ENCODE data around the gene TBX10.
"Not testable (repeated sequence)": the region's sequence is repeated elsewhere in the genome, so short reads cannot be mapped to it uniquely, and the experiment has no call there.

TBX10 gene

DNA sequence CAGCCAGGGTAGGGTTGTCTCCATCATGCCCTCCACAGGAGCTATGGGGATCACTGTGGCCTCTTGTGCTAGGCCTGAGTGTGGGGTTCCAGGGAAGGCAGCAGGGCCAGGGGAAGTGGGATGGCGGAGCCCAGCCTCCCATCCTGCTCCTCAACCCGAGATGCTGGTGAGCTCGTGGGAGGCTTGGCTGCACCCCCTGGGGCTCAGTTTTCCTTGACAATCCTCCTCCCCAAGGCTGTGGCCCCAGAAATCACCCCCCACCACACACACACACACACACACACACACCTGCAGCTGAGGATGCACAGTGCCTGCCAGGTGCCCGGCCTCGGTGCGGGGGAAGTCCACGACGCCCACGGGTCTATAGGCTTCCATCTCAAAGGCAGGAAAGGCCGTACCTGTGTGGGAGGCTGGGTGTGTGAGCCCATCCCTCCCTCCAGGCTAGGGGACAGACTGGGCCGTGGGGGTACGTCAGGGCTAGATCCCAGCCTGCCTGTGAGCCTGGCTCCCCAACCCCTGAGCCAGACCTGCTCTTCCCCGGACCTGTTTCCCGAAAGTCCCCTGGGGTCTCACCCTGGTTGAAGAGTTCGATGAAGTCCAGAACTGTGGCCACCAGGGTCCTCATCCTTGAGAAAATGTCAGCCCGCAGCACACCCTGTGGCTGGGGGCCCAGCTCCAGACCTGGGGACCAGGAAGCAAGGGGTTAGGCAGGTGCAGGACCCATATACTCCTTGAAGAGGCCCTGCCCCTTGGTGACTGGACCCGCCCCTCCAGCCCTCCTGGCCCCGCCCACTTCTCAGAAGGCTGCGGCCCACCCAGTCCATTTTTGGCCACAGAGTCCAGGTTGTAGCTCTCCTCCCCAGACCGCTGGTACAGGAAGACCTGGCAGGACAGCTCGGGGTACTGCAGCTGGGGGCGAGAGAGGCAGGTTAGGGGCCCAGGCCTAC is 5.2 kb upstream of the TBX10 start:
- DNase-seq, result no peak

DNA sequence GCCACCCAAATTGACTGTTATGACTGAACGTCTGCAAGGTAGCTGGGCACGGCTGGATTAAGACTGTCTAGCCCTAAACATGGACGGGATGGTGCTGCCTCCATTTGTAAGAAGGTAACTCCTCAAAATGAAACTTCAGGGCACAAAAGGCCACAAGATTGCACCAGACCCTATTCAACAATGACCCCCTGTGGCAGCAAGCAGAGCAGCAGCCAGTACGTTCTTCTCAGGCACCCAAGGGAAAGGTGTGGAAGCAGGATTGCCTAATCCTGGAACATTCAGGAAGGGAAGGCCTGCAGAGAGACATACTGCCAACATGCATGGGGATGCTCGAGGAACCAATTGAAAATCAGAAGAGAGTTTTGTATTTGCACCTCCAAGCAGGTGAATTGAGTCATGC is 4.5 kb upstream of the TBX10 start:
- no peak for DNase-seq

DNA sequence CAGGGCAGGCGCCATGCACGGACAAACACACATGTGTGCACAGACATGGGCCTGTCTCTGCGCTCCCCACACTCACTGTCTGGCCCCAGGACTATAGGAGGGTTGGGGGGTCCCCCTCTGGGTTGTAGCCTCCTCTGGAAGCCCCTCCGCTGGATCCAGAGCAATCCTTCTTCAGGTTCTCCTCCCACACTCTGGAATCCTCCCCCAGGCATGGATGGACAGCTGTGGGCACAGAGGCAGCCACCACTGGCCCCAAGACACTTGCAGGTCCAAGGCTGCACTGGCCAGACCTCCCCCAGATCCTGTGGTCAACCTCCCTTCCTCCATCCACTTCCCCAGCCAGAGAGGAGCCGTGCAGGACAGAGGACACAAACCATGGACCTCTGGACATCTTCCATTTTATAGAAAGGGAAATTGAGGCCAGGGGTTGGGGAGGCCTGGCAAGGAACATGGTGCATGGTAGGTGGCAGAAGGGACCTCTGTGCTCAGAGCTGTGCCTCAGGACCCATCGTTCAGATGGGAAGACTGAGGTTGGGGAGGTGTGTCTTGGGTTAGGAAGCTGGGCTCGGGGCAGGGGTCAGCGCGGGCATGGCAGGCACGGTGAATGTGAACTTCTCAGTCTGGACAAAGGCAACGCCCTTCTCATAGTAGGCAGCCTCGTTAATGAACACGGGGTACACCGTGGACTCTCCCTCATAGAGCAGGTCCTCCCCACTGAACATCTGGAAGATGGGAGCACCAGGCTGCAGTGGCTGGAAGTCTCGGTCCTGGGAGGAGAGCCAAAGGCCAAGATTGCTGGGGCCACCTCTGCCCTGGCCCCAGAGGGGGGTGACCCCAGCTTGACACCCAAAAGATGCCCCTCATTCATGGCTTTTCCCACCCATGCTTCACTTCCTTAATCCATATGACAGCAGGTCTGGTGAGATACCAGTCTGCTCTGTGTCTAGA is 2.9 kb upstream of the TBX10 start:
- DNase-seq, result no peak

DNA sequence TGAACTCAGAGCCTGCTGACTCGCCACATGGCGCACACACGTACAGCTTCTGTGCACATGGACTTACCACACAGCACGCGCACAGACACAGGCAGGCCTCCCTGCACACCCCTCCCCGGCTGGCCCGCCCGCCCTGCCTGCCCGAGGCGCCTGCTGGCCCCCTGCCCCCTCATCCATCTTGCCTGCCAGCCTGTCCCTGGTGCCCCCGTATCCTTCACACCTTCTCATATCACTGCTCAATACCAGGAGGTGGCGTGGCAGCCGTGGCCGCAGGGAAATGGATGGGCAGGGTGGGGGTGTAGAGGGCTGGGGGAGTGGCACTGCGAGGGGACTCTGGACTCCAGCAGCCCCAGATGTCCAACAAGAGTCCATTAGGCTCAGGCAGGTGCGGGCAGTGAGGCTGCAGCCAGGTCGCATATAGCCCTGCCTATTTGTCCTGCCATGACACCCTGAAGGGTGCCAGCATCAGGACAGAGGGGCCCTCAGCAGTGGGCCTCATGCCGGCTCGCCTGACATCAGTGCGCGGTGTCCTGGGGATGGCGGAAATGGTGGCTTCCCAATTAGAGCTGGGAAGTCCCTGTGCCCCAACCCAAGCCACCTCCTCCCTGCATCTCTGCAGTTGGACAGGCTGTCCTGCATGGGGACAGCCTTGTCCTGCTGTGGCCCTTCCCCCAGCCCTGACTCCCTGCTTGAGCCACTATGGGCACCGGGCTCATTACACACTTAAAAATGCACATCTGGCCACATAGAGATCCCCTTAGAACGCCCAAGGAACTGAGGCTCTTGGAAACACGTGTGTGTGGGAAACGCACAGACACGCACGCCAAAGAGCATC is 2.0 kb upstream of the TBX10 start:
- DNase-seq, result no peak

DNA sequence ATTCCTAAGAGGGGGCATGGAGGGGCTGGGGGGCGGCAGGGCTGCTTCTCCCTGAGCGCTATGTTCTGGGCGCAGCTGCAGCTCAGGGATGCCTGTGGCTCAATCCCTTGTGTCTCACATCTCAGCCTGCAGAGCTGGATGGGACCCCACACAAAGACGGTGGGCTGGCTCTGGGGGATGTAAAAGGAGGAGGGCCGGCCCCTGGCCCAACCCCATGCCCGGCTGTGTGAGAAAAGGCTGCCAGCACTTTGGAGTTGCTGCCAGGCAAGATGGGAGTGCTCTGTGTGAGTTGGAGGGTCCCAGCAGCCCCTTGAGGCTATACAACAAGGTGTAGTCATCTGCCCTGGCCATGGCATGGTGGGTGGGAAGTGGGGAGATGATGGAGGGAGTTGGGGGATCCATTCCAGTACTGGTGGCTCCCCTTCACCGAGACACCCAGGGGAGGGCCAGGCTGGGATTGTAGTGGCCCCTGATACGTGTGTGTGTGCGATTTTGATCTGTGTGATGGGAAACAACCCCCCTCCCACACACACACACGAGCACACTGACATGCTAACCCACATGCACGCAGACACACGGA is 1.3 kb upstream of the TBX10 start:
- no peak for DNase-seq

DNA sequence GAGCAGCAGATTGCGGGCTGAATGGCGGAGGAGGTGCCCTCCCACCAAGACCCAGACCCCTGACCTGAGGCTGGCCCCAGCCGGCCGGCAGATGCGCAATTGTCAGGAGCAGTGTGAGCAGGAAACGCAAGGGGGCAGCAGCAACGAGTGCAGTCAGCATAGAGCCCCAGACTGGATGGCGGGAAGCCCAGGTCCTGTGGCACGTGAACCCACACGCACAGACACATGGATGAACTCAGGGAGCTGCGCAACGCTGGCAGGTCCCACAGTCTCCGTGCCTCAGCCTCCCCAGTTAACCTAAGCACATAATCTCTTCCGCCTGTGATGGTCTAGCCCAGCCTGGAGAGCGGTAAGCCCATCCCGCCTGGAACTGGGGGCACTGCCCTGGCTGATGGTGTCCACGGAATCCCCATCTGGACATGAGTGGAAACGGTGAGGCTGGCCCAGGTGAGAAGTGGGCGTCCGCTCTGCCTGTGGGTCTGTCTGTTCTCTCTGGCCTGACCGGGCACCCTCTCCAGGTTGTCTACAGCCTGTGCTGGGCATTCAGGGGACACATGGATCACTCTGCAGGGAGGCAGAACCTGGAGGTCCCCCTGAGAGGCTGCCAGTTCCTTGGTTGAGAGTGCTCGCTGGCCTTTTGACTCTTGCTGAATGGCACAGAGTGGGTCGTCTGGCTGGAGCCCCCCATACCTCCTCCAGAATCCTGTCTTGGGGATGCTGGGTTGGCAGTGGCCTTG is 626 bp upstream of the TBX10 start:
- DNase-seq, result peak; percentile 74

DNA sequence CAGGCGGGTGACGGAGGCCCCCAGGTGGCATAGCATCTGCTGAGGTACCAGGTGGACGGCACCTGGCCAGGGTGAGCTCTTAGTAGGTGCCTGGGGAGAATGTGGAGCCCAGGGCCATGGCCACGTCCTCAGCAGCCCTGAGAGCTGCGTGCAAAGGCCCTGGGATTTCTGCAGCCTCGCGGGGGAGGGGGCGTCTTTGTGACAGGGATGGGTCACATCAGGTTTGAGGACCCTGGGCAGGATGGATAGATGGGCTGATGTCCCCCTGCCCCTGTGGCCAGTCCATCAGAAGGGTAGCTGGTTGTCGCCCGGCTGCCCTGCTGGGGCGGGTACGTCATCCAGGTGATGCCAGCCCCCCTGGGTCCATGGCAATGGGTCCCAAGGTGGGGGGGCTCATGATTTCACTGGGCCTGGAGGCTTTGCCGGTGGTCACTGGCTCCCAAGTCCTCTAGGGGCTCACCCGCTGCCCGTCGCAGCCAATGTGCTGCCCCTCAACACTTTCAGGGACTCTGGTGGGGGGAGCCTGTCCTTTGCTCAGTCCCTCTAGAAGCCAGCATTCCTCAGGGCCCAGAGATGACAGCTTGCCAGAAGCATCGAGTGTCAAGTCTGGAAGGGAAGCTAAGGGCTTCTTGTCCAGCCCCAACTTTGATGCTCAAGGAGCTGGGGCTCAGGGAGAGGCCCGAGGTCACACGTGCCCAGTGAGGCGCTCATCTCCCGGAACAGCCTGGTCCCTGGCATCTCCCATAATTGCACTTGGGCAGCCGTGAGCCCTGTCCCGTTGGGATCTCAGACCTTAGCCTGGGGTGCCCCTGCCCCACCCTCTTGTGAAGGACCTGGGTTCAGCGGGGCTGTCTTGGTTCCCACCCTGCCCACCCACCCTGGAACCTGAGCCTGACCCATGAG is 777 bp downstream of the TBX10 start:
- DNase-seq, result no peak

DNA sequence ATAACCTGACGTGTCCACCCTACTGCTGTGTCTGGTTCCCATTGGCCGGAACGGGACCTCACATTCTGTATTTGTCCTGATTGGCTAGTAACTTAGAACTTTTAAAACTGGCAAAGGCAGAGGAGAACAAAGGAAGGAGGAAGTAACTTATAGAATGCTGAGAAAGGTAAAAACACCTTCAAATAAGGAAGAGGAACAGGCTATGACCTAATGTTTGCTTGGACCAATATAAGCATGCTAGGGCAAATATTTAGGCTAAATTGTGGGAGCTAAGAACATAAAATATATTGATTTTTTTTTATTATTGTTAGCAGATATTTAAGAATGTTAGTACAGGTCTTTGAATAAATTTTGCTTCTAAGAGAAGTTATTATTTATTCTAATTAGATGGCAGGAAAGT is 2.1 kb downstream of the TBX10 start:
- DNase-seq, result not testable (repeated sequence)

DNA sequence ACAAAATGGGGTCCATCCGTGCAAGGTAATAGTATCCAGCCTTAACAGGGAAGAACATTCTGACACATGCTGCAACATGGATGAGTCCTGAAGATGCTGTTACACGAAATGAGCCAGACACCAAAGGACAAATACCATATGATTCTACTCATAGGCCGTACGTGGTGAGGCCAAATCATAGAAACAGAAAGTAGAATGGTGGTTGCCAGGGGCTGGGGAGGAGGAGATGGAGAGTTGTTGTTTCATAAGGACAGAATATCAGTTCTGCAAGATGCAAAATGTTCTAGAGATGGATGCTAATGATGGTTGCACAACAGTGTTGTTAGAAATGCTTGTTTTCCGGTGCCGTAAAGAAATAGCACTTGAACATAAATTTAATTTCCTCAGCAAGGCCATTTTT is 2.6 kb downstream of the TBX10 start:
- no peak for DNase-seq

DNA sequence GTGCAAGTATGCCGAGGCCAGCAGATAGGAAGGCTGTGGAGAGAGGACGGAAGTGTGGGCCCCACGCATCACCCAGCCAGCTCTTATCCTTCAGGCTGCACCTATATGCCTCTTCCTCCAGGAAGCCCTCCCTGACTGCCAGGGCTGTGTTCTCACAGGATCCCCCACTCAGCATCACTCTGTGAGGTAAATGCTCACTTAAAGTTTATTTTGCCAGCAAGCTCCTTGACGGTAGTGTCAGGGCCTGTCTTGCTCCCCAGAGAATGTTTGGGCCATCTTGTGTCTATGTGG is 4.4 kb downstream of the TBX10 start:
- no peak for DNase-seq

DNA sequence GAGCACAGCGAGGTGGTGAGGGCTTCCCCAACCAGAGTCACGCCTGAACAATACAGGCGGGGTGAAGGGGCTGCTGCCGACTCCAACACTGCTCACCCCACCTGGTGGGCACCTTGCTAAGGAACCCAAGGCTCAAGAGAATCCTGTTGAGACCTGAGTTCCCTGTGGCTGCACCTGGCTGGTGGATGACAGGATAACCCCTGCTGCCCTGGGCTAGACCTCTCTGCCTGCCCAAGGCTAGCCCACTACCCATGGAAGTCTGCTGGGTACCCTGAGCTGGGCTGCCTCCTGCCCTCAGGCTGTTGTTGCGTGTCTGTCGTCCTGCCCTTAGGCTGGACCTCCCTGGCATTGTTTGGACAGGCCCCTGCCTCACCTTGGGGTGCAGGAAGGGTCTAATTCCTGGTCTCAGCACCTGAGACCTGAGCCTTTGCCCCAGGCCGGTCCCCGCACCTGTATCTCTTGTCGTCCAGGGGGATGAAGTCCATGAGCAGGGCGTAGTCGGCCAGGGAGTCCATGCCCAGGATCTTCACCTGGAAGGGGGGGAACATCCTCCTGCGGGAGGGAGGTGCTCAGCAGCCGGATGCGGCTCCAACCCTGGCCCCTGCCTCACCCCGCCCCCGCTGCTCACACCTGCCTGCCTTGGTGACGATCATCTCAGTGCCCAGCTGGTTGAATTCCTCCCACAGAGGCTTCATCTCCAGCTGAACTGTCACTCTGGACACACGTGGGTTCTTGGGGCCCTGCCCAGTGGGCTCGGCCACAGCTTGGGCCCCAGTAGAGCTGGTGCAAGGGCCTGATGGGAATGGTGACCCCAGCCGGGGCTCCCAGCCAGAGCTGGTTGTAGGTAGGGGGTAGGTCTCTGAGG is 5.0 kb downstream of the TBX10 start:
- no peak for DNase-seq

DNA sequence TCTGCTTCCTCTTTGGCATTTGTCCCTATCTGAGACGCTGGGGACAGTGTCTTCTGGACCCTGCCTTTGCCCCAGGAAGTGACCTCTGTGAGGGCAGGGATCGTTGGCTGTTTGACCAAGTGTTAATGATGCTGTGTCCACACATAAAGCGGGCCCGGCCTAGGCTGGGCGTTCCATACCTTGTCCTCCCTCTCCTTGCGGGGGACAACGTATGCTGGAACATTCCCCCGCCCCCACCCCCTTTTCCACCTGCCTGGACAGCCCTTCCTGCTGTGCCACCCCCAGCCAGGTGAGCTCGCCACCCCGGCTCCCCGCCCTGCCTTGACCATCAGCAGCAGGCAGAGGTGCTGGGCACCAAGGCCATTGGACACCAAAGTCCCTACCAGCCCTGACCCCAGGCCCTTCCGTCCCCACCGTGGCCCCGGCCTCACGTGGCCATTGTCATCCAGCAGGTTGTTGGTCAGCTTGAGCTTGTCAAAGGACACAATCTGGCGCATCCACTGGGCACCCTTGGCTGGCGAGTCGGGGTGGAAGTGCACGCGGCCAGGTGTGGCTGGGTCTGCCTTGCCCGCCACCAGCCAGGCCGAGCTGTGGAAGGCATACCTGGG is 5.7 kb downstream of the TBX10 start:
- DNase-seq, result no peak

DNA sequence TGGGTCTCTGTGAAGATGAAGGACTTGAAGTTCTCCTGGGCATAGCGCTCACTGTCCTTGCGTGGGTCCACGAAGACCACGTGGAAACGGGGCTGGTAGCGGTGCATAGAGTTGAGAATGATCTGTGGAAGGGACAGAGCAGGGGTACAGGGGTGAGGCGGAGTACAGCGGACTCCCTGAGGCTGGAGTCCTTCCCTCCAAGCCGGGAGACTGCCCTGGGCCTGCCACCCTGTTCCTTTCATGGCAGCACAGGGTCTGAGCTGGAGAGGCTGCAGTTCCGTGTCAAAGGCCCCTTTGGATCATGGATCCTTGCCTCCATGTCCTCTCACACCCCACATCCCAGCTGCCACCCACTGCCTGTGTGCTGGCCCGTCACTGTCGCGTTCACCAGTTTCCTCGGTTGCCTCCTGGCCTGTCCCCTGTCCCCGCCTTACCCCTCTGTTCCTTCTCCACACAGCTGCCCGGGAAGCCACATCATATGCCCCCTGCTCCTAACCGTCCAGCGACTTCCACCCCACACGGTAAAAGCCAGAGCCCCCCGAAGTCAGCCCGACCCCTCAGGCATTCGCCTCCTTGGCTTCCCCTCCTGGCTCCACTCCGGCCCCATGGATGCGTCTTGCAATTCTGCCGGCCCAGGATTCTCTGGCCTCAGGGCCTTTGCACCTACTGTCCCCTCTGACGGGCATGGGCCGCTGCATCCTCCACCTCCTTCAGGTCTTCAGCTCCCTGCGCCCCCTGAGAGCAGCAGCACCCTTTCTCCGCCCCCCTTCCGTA is 6.4 kb downstream of the TBX10 start:
- DNase-seq, result no peak

DNA sequence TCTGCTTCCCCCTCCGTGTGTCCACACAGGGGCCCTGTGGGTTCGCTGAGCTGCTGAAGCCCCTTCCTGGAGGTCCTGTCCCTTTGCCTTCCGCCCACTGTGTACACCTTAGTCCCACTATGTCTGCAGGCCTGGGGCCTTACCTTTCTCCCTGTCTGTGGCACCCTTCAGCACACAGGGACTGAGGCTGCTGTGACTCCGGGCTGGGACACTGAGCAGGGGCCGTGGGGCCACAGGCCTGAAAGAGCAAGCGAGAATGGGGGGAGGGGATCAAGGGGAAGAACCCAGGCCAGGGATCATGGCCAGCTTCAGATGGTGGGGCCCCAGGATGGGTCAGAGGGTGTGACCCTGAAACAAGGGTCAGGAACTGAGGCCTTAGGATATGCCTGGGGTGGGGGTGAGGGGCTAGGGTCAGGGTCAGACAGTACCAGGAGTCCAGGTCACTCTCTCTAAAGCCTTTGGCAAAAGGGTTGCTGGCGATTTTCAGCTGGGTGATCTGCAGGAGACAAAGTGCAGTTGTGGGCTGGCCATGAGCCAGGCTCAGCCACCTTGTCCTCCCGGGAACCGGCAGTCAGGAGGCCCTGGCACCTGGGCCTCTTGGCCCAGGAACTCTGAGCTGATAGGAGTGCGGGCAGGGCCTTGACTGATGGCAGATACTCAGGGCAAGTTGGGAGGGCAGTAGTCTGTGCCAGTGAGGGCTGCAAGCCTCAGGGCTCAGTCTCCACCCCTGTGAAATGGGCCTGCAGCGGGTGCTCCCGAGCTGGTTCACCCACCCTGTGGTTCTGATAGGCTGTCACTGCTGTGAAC is 7.2 kb downstream of the TBX10 start:
- no peak for DNase-seq

DNA sequence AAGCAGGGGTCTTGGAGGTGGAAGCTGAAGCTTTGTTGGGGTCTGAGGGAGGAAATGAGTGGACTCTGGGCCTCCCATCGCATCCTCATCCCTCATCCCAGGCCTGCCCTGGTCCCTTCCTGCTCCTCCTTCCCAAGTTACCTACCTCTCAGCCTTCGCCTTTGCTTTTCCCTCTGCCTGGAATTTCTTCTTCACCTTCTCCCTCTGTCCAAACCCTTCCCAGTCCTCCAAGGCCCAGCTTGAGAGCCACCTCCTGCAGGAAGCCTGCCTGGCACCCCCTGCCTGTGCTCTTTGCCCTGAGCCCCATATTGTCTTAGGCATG is 7.7 kb downstream of the TBX10 start:
- DNase-seq, result no peak

DNA sequence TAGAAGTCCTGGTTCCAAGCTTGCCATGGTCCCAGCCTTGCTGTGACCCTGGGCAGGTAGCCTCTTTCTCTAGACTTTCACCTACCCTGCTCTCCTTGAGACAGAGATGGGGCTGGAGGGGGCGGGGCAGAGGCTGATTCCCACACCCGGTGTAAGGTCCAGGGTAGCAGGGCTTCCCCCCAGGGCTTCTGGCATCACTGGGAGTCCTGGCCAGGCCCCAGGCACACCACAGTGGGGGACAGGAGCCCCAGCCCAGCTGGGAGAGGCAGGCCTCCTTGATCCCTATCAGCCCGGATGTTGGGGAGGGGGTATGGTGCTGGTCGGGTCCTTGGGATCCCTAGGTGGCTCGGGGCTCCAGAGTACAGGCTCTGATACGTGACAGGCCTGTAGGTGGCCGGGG is 8.2 kb downstream of the TBX10 start:
- DNase-seq, result no peak

DNA sequence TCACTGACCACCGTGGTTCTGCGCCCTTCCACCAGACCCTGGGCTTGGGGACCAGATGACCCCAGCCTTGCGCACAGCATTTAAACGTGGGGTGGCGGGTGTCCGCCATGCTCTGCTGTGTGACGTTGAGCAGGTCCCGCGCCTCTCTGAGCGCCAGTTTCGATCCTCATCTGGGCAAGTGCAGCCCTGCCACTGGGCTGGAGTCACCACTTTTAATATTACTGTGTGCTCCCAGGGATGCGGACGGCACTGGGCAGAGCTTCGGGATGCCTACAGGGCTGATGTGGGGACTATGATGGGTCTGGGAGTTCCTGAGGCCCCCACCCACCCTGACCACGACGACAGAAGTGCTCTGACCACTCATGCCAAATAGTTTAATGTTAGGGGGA is 8.6 kb downstream of the TBX10 start:
- DNase-seq, result no peak

All from stimulated activated CD8-positive, alpha-beta memory T cell treated with anti-CD3 and anti-CD28 coated beads, Interleukin-4, amount 100 ng/mL, for 48 hours (primary cell).